ENCODE data around the gene CLIP1. TPM values are rescaled to one million over a fixed set of nuclear protein-coding genes. Genes with fewer than 3 reads are reported as not detected.

CLIP1 gene
- polyA plus RNA-seq, 1 of the 3 experiments (the other 2 are of a cell fraction) = 33.9 TPM

- TF ChIP-seq, protein P1, sequence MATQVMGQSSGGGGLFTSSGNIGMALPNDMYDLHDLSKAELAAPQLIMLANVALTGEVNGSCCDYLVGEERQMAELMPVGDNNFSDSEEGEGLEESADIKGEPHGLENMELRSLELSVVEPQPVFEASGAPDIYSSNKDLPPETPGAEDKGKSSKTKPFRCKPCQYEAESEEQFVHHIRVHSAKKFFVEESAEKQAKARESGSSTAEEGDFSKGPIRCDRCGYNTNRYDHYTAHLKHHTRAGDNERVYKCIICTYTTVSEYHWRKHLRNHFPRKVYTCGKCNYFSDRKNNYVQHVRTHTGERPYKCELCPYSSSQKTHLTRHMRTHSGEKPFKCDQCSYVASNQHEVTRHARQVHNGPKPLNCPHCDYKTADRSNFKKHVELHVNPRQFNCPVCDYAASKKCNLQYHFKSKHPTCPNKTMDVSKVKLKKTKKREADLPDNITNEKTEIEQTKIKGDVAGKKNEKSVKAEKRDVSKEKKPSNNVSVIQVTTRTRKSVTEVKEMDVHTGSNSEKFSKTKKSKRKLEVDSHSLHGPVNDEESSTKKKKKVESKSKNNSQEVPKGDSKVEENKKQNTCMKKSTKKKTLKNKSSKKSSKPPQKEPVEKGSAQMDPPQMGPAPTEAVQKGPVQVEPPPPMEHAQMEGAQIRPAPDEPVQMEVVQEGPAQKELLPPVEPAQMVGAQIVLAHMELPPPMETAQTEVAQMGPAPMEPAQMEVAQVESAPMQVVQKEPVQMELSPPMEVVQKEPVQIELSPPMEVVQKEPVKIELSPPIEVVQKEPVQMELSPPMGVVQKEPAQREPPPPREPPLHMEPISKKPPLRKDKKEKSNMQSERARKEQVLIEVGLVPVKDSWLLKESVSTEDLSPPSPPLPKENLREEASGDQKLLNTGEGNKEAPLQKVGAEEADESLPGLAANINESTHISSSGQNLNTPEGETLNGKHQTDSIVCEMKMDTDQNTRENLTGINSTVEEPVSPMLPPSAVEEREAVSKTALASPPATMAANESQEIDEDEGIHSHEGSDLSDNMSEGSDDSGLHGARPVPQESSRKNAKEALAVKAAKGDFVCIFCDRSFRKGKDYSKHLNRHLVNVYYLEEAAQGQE (IDR thresholded peaks at IDR 0.05; ENCODE audit: low read depth, low read length) = no peak
- TF ChIP-seq, protein P2, sequence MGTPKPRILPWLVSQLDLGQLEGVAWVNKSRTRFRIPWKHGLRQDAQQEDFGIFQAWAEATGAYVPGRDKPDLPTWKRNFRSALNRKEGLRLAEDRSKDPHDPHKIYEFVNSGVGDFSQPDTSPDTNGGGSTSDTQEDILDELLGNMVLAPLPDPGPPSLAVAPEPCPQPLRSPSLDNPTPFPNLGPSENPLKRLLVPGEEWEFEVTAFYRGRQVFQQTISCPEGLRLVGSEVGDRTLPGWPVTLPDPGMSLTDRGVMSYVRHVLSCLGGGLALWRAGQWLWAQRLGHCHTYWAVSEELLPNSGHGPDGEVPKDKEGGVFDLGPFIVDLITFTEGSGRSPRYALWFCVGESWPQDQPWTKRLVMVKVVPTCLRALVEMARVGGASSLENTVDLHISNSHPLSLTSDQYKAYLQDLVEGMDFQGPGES (IDR thresholded peaks at IDR 0.05; ENCODE audit: low read depth, low read length) = no peak
- no peak for TF ChIP-seq NRF1 (IDR thresholded peaks at IDR 0.05; ENCODE audit: low read depth, low read length)
- TF ChIP-seq MEF2A (IDR thresholded peaks at IDR 0.05; ENCODE audit: borderline replicate concordance, low read depth) = no peak
These were observed 18.6 kb downstream of the CLIP1 start (continued) for GRCh38 chr12:122403831-122404230.

- no peaks in the 10 kb centered on the region for H3K9me2 ChIP-seq
- no peak overlapping the region for H3K4me2 ChIP-seq
- no peaks in the 10 kb centered on the region for H3K27me3 ChIP-seq (ENCODE audit: insufficient read depth)
- H3K4me1 ChIP-seq (ENCODE audit: control insufficient read depth in 1 of 2, insufficient read depth in 2 of 2, low read depth in 1 of 2, low read length in 1 of 2) = peaks cover 7 to 39% of the 10 kb centered on the region in 2 experiments; a peak in 3 of 4 replicates
- H3K27ac ChIP-seq (ENCODE audit: low read depth in 2 of 2, low read length in 1 of 2) = no peak overlapping the region
- ChIA-PET POLR2A (interaction anchor here (0.6 kb wide), 1 partner anchor 69 kb away, joined by 3 read pairs; no protein-coding TSS in a partner anchor), CTCF (interaction anchor here (0.6 to 8.8 kb wide), 2 partner anchors 42 to 68 kb away, joined by 3 to 148 read pairs; no protein-coding TSS in a partner anchor)
- peaks cover 0 to 7% of the 10 kb centered on the region in 2 experiments for H3K36me3 ChIP-seq (replicated peaks in 1 of 2; ENCODE audit: control insufficient read depth in 1 of 2, insufficient read depth in 2 of 2, low read length in 1 of 2)
- no peak overlapping the region for H3K4me3 ChIP-seq (ENCODE audit: low read depth in 2 of 2, low read length in 1 of 2)
- no peak for DNase-seq
- H4K20me1 ChIP-seq (ENCODE audit: insufficient read depth) = no peaks in the 10 kb centered on the region
- H3K9me3 ChIP-seq = no peaks in the 10 kb centered on the region
- peaks cover 85% of the 10 kb centered on the region for H3K79me2 ChIP-seq (ENCODE audit: insufficient read depth)
- H2AFZ ChIP-seq (ENCODE audit: low read depth) = no peak overlapping the region
- 72% methylated on average over 6 of the region's 6 CpGs for WGBS (ENCODE audit: low lambda C conversion rate)
- no peak for TF ChIP-seq EP300 (IDR thresholded peaks at IDR 0.05; ENCODE audit: borderline replicate concordance in 1 of 2, low read depth in 1 of 2, low read length in 1 of 2)
- TF ChIP-seq, protein P3, sequence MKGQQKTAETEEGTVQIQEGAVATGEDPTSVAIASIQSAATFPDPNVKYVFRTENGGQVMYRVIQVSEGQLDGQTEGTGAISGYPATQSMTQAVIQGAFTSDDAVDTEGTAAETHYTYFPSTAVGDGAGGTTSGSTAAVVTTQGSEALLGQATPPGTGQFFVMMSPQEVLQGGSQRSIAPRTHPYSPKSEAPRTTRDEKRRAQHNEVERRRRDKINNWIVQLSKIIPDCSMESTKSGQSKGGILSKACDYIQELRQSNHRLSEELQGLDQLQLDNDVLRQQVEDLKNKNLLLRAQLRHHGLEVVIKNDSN (IDR thresholded peaks at IDR 0.05; ENCODE audit: borderline replicate concordance, low read depth) = no peak
- TF ChIP-seq RXRA (IDR thresholded peaks at IDR 0.05; ENCODE audit: borderline replicate concordance, low read depth) = no peak
- TF ChIP-seq TEAD4 (IDR thresholded peaks at IDR 0.05; ENCODE audit: borderline replicate concordance, insufficient read depth) = no peak
- no peak for TF ChIP-seq FOSL2 (IDR thresholded peaks at IDR 0.05; ENCODE audit: borderline replicate concordance, low read depth)
- no peak for TF ChIP-seq USF2 (IDR thresholded peaks at IDR 0.05; ENCODE audit: borderline replicate concordance, low read depth, low read length)
- TF ChIP-seq, protein P2 (IDR thresholded peaks at IDR 0.05; ENCODE audit: low read depth, low read length) = no peak
- no peak for TF ChIP-seq RAD21 (IDR thresholded peaks at IDR 0.05; ENCODE audit: low read length)
- TF ChIP-seq TAF1 (IDR thresholded peaks at IDR 0.05; ENCODE audit: borderline replicate concordance, low read depth, low read length) = no peak
- TF ChIP-seq ELF1 (IDR thresholded peaks at IDR 0.05) = no peak
- no peak for TF ChIP-seq MXI1 (IDR thresholded peaks at IDR 0.05; ENCODE audit: low read depth, low read length)
- TF ChIP-seq SMC3 (IDR thresholded peaks at IDR 0.05; ENCODE audit: low read depth, low read length) = no peak
- no peak for TF ChIP-seq RCOR1 (IDR thresholded peaks at IDR 0.05; ENCODE audit: low read length)
- TF ChIP-seq GABPA (IDR thresholded peaks at IDR 0.05; ENCODE audit: low read depth) = no peak
- TF ChIP-seq, protein P4, sequence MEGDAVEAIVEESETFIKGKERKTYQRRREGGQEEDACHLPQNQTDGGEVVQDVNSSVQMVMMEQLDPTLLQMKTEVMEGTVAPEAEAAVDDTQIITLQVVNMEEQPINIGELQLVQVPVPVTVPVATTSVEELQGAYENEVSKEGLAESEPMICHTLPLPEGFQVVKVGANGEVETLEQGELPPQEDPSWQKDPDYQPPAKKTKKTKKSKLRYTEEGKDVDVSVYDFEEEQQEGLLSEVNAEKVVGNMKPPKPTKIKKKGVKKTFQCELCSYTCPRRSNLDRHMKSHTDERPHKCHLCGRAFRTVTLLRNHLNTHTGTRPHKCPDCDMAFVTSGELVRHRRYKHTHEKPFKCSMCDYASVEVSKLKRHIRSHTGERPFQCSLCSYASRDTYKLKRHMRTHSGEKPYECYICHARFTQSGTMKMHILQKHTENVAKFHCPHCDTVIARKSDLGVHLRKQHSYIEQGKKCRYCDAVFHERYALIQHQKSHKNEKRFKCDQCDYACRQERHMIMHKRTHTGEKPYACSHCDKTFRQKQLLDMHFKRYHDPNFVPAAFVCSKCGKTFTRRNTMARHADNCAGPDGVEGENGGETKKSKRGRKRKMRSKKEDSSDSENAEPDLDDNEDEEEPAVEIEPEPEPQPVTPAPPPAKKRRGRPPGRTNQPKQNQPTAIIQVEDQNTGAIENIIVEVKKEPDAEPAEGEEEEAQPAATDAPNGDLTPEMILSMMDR (IDR thresholded peaks at IDR 0.05) = no peak
- TF ChIP-seq NFIC (IDR thresholded peaks at IDR 0.05; ENCODE audit: borderline replicate concordance) = no peak
- TF ChIP-seq CHD2 (IDR thresholded peaks at IDR 0.05; ENCODE audit: low read length, partially characterized antibody) = no peak
- no peak for TF ChIP-seq NRF1 (IDR thresholded peaks at IDR 0.05; ENCODE audit: low read depth, low read length)
- no peak for TF ChIP-seq MEF2A (IDR thresholded peaks at IDR 0.05; ENCODE audit: borderline replicate concordance, low read depth)
- peaks cover 28% of the 10 kb centered on the region for H3F3A ChIP-seq (replicated peaks; ENCODE audit: insufficient read depth)
- no peak overlapping the region for H3K9ac ChIP-seq
These were observed 19.2 kb downstream of the CLIP1 start for GRCh38 chr12:122403115-122403770.
